ENCODE results near the gene HSPA1A. TPM values are rescaled to one million over a fixed set of nuclear protein-coding genes. Genes with fewer than 3 reads are reported as not detected.
A peak's percentile ranks its signal among the peaks of the same experiment; 100 is the strongest.

Gene HSPA1A
- polyA plus RNA-seq, 1 donor (not counting 4 experiments of a cell fraction or from before 2014, with no cell fraction given): 110 TPM

DNA sequence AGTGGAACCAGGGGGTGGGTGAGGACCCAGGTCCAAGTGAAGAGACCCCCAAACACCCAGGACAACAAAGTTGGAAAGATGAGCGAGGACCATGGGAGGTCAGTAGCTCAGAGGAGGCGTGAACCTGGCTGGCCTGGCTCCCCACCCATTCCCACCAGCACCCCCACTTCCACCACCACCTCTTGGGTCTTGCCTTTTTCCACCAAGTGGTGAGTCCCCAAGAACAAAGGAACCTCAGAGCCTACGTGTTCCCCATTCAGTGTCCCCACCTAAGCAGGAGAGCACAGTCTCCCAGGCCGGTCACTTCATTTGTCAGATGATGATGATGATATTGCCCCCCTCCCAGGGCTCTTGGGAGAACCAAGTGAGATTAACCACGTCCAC is 37.7 kb upstream of the HSPA1A start:
- Histone ChIP-seq H3K4me1 (ENCODE audit: control insufficient read depth, extremely low read depth, insufficient read depth, low read length) (peaks cover 22% of the 10 kb centered on the region), H3K27ac (ENCODE audit: control insufficient read depth, insufficient read depth, low read length) (peak overlapping the region; percentile 46), H3K4me2 (ENCODE audit: control insufficient read depth, extremely low read depth, insufficient read depth, low read depth, low read length) (no peak overlapping the region), H4K20me1 (ENCODE audit: control insufficient read depth, extremely low read depth, insufficient read depth, low read length) (no peaks in the 10 kb centered on the region), H3K36me3 (ENCODE audit: control insufficient read depth in 2 of 2, extremely low read depth in 1 of 2, insufficient read depth in 2 of 2, low read length in 2 of 2) (peaks cover 17 to 32% of the 10 kb centered on the region in 2 experiments), H3K79me2 (ENCODE audit: control insufficient read depth, insufficient read depth, low read length) (no peaks in the 10 kb centered on the region), H3K9me1 (ENCODE audit: control insufficient read depth, extremely low read depth, insufficient read depth, low read length) (no peaks in the 10 kb centered on the region), H3K4me3 (ENCODE audit: control insufficient read depth in 2 of 3, extremely low read depth in 1 of 3, insufficient read depth in 2 of 3, low read depth in 1 of 3, low read length in 3 of 3) (no peak overlapping the region), H3K9ac (ENCODE audit: control insufficient read depth, extremely low read depth, insufficient read depth, low read length) (no peak overlapping the region), H2AFZ (ENCODE audit: control insufficient read depth, low read length) (no peak overlapping the region), H3K27me3 (ENCODE audit: control insufficient read depth, extremely low read depth, insufficient read depth, low read length) (no peaks in the 10 kb centered on the region), H3K9me3 (ENCODE audit: control insufficient read depth, low read depth, low read length) (no peaks in the 10 kb centered on the region)
- DNase-seq (ENCODE audit: low read depth, low spot score): no peak
- TF ChIP-seq EZH2 (IDR thresholded peaks at IDR 0.05; ENCODE audit: low read length): no peak
- TF ChIP-seq, protein P1, sequence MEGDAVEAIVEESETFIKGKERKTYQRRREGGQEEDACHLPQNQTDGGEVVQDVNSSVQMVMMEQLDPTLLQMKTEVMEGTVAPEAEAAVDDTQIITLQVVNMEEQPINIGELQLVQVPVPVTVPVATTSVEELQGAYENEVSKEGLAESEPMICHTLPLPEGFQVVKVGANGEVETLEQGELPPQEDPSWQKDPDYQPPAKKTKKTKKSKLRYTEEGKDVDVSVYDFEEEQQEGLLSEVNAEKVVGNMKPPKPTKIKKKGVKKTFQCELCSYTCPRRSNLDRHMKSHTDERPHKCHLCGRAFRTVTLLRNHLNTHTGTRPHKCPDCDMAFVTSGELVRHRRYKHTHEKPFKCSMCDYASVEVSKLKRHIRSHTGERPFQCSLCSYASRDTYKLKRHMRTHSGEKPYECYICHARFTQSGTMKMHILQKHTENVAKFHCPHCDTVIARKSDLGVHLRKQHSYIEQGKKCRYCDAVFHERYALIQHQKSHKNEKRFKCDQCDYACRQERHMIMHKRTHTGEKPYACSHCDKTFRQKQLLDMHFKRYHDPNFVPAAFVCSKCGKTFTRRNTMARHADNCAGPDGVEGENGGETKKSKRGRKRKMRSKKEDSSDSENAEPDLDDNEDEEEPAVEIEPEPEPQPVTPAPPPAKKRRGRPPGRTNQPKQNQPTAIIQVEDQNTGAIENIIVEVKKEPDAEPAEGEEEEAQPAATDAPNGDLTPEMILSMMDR (optimal IDR thresholded peaks at IDR 0.05 in 1 of 3, IDR thresholded peaks at IDR 0.05 in 1 of 3, conservative IDR thresholded peaks at IDR 0.05 in 1 of 3; ENCODE audit: extremely low read depth in 1 of 3, insufficient read depth in 2 of 3, low read length in 3 of 3): no peak
- no peak for FAIRE-seq
- dilution Hi-C loops (cut with MboI; ENCODE audit: extremely low pct_ligation_motif_present, low sequenced_read_pairs): no loop called here

DNA sequence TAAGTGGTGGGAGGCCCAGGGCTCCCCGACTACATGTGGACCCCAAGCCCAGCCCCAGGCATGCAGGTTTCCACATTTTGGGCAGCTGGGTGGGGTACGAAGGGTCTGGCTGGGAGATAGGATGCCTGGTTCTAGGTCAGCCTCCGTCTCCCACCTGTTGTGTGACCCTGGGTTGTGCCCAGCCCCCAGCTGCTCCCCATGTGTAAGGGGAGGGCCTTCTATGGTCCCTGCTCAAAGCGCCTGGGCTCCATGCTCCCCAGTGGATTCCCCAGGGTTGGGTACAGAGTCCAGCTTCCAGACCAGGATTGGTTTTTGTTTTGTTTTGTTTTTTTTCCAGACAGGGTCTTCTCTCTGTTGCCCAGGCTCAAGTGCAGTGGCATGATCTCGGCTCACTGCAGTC is 37.1 kb upstream of the HSPA1A start:
- TF ChIP-seq EZH2 (IDR thresholded peaks at IDR 0.05; ENCODE audit: low read length): no peak
- TF ChIP-seq, protein P1 (optimal IDR thresholded peaks at IDR 0.05 in 1 of 3, IDR thresholded peaks at IDR 0.05 in 1 of 3, conservative IDR thresholded peaks at IDR 0.05 in 1 of 3; ENCODE audit: extremely low read depth in 1 of 3, insufficient read depth in 2 of 3, low read length in 3 of 3): no peak
- FAIRE-seq: no peak
- Histone ChIP-seq H3K27ac (ENCODE audit: control insufficient read depth, insufficient read depth, low read length) (no peak overlapping the region), H3K79me2 (ENCODE audit: control insufficient read depth, insufficient read depth, low read length) (no peaks in the 10 kb centered on the region), H3K4me2 (ENCODE audit: control insufficient read depth, extremely low read depth, insufficient read depth, low read depth, low read length) (no peak overlapping the region), H3K9me1 (ENCODE audit: control insufficient read depth, extremely low read depth, insufficient read depth, low read length) (no peaks in the 10 kb centered on the region), H3K27me3 (ENCODE audit: control insufficient read depth, extremely low read depth, insufficient read depth, low read length) (no peaks in the 10 kb centered on the region), H3K9me3 (ENCODE audit: control insufficient read depth, low read depth, low read length) (no peaks in the 10 kb centered on the region), H3K36me3 (ENCODE audit: control insufficient read depth in 2 of 2, extremely low read depth in 1 of 2, insufficient read depth in 2 of 2, low read length in 2 of 2) (peaks cover 17 to 34% of the 10 kb centered on the region in 2 experiments), H3K4me1 (ENCODE audit: control insufficient read depth, extremely low read depth, insufficient read depth, low read length) (peaks cover 22% of the 10 kb centered on the region), H3K9ac (ENCODE audit: control insufficient read depth, extremely low read depth, insufficient read depth, low read length) (no peak overlapping the region), H2AFZ (ENCODE audit: control insufficient read depth, low read length) (no peak overlapping the region), H3K4me3 (ENCODE audit: control insufficient read depth in 2 of 3, extremely low read depth in 1 of 3, insufficient read depth in 2 of 3, low read depth in 1 of 3, low read length in 3 of 3) (no peak overlapping the region), H4K20me1 (ENCODE audit: control insufficient read depth, extremely low read depth, insufficient read depth, low read length) (no peaks in the 10 kb centered on the region)
- no peak for DNase-seq (ENCODE audit: low read depth, low spot score)
- dilution Hi-C loops (cut with MboI; ENCODE audit: extremely low pct_ligation_motif_present, low sequenced_read_pairs): no loop called here
